ENCODE results near the gene NHS.

GRCh38 chrX:17459008-17459611, 84.1 kb downstream of the NHS start:
- TF ChIP-seq CTCF (IDR thresholded peaks at IDR 0.05) (no peak), POLR2A (IDR thresholded peaks at IDR 0.05) (no peak), POLR2AphosphoS5 (IDR thresholded peaks at IDR 0.05) (no peak), EP300 (IDR thresholded peaks at IDR 0.05) (no peak)
